SHP77 treated with DMSO at 0.1 percent for 48 hours (cell line): Measurements from ENCODE around the gene TMEM255B.
"Not testable (repeated sequence)": the region's sequence is repeated elsewhere in the genome, so short reads cannot be mapped to it uniquely, and the experiment has no call there.

Experiments
- DNase-seq: peaks from one replicate; lab custom pipeline; 2025; lab: John Stamatoyannopoulos, UW

TMEM255B gene

DNA sequence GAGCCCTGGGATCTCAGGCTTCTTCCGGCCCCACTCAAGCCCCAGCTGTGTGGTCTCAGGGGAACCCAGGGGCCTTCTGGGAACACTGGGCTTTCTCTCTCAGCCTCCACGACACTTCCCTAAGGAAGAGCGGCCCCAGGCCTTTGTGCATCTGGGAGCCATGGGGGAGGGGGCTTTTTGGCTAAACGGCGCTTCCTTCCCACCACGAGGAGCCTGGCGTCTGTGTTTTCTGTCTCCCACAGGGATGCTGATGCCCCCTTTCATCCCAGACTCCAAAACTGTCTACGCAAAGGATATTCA is 24.2 kb upstream of the TMEM255B start:
- DNase-seq = no peak

DNA sequence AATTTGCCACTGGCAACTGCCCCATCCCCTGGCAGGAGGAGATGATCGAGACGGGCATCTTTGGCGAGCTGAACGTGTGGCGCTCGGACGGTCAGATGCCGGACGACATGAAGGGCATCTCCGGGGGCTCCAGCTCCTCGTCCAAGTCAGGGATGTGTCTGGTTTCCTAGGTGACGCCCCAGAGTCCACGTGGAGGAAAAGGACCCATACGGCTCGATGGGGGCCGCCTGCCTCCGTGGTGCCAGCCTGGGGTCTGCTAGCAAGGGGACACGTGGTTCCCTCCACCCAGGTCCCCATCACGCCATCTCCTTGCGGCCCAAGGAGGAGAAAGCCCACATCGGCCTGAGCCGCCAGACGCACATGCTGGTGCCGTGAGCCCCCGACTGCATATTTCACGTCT is 23.8 kb upstream of the TMEM255B start:
- no peak for DNase-seq

DNA sequence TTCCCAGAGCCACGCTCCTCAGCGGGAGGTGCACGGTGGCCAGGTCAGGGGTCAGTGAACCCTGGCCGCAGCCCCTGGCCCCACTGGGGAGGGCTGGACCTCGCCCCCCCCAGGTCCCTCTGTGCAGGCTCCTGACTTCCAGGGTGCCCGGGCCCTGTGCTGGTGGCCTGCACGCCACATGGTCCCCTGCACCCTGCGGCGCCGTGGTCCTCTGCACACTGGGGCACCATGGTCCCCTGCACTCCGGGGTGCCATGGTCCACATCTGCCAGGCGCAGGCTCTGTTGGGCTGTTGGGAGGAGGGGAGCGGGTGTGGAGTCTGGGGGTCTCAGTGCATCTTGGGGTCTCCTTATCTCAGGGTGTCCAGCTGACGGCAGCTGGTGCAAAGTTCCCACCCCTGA is 23.3 kb upstream of the TMEM255B start:
- no peak for DNase-seq

DNA sequence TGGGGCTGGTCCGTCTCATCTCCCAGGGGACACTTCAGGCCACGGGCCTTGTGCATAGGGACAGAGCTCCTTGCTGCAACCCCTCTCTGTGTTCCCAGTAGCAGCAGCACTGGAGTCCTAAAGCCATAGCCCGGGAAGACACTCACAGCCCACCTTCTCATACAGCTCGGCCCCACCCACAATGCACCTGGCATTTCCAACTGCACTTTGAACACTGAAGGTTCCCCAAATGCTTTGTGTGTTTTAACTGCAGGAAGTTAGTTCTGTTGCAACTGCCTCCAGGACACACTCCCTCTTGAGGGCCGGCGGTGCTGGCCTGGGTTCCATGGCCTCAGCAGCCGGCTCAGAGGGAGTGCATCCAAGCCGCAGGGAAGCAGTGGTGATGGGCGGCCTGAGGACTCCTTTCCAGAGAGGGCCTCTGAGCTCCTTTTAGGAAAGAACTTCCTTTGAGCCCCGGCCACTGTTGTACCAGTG is 22.7 kb upstream of the TMEM255B start:
- DNase-seq = no peak

DNA sequence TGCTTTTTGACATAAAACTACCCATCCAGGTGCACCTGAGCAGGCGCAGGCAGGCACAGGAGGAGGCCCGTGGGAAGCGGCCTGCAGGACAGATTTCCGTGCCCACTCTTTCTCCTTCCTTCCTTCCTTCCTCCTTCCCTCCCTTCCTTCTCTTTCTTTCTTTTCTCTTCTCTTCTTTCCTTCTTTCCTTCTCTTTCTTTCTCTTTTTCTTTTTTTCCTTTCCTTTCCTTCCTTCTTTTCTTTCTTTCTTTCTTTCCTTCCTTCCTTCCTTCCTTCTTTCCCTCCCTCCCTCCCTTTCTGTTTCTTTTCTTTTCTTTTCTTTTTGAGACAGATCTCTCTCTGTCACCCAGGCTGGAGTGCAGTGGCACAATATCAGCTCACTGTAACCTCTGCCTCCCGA is 21.2 kb upstream of the TMEM255B start:
- DNase-seq = no peak

DNA sequence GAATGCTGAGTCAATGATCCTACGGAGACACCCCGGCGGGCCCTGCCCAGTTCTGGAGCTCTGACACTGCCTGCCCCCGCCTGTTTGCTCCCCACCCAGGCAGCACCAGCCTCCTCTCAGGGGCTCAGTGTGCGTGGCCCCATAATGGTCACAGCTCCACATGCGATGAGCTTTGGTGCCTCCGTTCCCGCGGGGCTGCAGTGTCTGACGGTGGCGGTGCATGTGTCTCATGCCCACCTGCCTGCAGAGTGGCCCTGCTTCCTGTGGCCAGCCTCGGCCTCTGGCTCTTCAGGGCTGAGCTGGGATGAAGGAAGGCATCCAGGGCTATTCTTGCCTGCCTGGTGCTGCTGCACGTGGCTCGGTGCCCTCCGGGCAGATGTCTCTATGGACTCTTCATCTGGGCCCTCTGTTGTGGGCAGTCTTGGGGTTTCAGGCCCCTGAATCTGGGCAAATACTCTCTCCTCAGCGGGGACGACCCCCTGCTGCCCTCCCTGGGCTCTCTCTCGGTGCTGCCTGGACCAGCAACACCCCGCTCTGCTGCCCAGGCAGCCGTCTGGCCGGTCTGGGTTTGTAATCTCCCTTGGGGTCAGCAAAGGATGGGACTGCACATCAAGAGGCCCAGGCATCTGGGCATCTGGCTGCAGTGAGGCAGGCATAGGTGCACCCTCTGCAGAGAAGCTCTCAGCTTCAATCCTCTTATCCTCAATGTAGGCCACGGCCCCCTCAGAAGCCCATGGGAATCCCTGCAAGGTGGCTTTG is 19.3 kb upstream of the TMEM255B start:
- no peak for DNase-seq

DNA sequence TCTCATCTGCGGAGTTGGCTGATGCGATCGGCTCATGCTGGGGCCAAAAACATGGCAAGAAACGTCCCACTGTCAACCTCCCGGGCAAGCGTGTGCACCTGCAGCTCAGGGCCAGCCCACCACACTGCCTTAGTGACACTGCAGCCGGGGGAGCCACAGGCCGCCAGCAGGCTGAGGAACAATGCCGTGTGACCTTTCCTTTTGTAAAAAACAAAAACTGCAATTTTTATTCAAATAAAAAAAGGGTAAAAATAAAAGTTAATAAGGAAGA is 18.8 kb upstream of the TMEM255B start:
- DNase-seq = no peak

DNA sequence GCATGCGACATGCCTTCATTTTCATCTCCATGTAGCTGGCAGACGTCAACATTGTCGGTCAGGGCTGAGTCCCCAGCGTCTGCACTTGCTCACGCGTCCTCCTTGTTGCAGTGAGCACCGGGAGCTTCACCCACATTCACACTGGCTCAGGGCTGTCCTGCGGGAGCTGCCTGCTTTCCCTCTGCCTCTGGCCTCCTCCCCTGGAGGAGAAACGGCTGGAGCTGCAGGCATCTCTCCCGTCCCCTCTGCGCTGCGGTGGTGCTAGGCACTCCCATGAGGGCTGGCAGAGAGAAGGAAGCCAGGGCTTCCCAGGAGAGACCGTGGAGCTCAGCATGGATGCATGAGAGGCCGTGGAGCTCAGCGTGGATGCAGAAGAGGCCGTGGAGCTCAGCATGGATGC is 18.4 kb upstream of the TMEM255B start:
- no peak for DNase-seq

DNA sequence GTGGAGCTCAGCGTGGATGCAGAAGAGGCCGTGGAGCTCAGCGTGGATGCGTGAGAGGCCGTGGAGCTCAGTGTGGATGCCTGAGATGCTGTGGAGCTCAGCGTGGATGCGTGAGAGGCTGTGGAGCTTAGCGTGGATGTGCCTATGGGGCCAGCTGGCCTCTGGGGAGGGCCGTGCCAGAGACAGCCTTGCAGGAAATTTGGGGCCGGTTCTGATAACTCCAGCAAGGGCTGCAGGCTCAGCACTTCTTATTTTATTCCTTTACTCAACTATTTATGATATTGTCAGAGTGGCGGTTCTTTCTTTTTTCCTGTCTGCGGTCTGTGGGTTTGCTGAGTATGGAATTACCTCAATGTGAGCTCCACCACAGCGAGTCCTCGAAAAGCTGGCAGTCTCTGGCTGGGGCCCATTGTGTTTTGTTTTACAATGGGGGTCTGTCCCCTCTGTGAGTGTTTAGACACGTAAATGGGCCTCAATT is 17.8 kb upstream of the TMEM255B start:
- DNase-seq = no peak

DNA sequence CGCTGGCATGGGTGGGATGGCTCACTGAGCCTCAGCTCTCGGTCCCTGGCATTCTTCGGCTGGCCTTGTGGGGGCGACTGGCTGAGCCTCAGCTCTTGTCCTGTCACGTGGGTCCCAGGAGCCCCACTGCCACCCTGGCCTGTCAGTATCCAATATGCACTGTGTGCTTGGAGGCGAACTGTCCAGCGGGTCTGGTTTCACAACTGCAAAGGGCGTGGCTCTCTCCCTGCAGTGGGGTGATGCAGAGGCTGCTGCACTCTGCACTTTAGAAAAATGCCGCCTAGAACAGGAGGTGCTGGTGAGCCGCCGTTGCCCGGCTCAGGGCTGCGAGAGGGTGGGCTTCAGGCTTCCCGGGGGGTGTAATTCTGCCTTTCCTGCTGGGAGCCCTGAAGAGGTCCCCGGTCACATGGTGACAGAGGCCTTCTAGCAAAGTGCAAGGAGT is 17.0 kb upstream of the TMEM255B start:
- DNase-seq = peak; percentile 53

DNA sequence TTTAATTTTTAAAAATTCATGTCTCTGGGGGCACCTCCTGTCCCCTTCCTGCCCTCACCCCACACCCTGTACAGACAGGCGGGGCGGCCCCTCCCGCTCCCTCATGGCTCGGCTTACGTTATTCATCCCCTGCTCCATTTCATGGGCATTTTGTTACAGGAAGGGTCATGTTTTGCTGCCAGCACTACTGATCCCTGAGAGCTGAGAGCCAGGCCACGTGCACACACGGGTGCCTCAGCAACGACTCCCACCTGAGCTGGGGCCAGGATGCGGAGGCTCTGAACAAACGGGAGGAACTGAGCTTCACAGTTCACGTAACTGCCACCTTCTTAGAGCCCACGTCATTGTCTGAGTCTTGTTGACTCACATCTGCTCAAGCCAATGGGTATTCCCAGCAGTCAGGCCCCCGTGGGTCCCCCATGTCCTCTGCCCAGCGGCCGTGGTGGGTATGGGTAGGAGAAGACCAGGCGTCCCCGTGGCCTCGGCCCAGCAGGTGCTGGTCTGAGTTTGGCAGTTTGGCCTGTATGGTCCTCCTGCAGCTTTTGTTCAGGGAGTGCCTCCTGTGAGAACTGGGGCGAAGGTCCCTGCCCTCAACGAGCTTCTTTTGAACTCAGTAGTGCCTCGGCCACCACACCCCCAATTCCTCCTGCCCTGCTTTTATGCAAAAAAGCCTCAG is 16.4 kb upstream of the TMEM255B start:
- DNase-seq = peak; percentile 19

DNA sequence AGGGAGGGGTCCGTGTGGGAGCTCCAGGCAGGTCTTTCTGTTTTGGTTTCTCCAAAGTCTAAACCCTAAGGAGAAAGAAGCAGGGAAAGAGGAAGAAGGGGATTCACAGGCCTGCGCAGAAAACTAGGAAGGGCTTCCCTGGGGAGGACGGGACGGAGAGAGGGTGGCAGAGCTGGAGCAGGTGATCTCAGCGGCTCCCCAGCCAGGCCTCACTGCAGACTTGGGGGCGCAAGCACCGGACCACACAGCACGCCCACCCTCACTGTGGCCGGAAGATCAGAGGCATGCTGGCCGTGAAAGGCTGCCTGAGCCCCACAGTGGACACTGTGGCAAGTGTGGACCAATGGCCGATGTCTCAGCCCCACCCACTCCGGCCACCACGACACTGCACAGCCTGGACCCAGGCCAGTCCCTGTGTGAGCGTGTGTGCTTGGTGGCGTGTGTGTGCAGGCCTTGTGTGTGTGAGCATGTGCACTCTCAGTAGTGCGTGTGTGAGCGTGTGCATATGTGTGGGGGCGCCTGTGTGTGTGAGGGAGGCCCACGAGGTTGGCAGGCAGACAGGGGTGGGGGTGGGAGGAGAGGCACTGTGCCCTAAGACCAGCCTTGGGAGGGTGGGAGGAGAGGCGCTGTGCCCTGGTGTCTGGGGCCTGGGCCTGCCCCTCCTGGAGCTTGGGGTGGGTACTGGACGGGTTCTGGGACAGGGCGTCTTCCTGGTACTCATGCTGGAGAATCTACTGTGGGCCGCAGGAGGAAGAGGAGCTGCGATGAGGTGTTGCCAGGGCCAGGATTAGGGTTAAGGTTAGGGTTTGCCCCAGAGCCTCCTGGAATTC is 15.4 kb upstream of the TMEM255B start:
- DNase-seq = no peak

DNA sequence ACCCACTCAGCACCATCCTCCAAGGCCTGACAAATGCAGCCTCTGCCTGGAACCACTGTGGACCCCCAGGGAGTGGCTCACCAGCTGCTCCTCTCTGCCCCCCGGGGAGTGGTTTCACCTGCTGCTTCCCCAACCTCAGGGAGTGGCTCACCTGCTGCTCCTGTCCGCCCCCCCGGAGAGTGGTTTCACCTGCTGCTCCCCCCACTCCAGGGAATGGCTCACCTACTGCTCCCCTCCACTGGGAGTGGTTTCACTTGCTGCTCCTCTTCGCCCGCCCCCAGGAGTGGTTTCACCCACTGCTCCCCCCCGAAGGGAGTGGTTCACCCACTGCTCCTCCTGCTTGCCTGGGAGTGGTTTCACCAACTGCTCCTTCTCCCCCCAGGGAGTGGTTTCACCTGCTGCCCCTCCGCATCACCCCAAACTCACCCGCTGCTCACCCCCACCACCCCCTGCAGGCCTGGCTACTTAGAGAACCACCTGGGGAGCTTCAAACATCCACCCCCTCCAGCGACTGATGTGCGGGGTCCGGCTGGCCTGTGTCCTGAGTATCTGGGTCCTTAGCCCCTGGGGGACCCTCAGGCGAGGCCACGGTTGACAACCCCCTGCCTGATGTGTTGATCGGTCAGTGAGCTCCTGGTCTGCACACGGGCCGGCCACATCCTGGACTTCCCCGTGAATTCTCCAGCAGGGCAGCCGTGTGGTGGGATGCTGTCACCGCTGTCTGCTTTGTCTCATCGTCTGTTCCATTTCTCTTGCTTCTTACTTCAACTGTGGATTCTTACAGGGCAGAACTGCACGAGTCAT is 14.6 kb upstream of the TMEM255B start:
- no peak for DNase-seq

DNA sequence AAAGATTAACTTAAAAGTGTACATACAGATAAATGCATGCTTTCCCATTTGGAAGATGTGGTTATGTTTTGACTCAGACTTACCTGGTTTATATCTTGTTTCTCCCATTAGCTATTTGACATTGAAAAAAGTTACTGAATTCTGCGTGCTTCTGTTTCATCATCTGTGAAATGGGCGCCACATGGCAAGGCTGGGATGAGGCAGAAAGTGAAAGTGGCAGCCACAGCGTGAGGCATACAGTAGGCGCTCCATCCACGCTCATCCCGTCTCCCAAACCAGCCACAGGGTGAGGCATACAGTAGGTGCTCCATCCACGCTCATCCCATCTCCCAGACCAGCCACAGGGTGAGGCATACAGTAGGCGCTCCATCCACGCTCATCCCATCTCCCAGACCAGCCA is 14.0 kb upstream of the TMEM255B start:
- no peak for DNase-seq

DNA sequence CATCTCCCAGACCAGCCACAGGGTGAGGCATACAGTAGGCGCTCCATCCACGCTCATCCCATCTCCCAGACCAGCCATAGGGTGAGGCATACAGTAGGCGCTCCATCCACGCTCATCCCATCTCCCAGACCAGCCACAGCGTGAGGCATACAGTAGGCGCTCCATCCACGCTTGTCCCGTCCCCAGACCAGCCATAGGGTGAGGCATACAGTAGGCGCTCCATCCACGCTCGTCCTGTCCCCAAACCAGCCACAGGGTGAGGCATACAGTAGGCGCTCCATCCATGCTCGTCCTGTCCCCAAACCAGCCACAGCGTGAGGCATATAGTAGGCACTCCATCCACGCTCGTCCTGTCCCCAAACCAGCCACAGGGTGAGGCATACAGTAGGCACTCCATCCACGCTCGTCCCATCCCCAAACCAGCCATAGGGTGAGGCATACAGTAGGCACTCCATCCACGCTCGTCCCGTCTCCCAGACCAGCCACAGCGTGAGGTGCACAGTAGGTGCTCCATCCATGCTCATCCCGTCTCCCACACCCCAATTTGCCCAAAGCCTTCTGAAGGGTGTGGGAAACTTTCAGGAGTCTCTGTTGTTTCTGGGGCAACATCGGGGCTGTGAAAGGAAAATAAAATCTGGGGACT is 13.4 kb upstream of the TMEM255B start:
- DNase-seq = not testable (repeated sequence)

DNA sequence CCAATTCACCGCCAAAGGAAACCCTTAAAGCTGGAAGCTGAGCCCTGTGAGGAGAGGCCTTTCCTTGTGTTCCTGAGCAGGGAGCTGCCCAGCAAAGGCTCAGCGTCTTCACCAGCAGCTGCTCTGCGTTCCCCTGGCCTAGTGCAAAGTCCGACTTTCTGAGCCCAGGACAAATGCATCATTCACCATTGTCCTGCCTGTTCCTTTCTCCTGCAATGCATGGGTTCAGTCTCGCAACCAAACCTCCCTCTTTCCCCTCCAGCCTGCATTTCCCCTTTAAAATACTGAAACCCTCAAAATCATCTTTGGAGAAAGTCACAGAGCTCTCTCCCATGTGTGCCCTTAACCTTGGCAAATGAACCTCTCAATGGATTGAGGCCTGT is 12.9 kb upstream of the TMEM255B start:
- DNase-seq = no peak

DNA sequence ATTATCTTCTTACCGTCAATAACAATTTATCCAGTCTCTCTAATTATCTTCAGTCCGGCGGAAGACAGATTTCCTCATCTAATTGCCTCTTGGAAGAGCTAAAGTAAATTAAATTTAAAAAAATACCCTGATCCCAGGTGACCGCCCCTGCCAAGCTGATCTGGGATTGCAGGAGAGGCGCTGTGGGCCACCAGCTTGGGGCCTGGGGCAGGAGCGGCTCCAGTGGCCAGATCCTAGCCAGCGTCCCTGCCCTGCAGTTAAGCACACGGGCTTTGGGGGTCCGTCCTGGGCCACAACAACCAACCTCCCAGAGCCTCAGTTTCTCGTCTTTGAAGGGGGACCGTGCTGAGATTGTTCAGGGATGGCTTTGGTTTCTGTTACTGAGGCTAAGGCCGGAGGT is 12.4 kb upstream of the TMEM255B start:
- no peak for DNase-seq

DNA sequence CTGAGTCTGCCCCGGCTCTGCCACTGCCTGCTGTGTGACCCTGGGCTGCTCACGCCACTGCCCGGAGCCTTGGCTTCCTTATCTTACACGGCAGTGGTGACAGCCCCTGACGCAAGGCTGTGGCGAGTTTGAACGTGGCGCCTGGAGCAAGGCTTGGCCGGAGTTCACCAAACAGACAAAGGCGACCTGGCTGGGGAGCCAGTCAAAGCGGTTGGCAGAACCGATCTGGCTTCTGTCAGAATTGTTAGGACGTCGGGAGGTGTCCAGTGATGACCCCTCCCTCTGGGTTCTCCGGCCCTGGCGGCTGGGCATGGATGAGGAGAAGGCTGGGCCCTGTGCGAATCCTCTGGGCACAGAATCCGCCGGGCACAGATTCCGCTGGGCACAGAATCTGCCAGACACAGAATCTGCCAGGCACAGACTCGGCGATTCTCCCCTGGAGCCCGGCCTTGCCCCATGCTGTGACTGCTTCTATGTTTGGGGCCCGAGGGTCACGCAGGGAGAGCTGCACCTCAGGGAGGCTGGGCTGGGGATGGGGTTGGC is 11.7 kb upstream of the TMEM255B start:
- no peak for DNase-seq

DNA sequence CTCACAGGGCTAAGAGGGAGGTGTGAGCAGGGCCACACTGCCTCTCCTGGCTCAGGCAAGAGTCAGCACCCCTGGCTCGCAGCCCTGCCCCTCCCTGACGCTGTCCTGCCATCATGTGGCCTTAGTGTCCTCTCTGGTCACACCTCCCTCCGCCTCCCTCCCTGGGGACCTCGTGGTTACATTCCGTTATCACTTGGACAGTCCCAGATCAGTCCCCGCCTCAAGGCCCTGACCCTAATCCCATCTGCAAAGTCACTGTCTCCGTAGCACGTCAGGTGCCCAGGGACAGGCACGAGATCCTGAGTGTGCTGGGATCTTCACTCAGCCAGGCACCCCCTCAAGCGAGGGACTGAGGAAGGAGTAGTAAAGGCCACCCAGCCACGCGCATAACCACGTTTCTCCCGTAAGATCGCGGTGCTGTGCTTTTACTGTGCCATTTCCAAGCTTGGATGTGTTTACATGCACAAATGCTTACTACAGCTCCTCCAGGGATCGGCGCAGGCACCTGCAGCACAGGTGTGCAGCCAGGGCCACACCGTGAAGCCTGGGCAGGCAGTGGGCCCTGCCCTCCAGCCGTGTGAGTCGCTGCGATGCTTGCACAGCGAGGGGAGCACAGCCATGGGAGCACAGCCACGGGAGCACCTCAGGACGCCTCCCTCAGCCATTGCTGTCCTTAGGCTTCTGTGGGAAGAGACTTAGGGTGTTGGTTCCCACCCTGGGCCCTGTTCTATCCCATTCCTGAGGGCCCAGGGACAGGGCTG is 10.7 kb upstream of the TMEM255B start:
- no peak for DNase-seq

DNA sequence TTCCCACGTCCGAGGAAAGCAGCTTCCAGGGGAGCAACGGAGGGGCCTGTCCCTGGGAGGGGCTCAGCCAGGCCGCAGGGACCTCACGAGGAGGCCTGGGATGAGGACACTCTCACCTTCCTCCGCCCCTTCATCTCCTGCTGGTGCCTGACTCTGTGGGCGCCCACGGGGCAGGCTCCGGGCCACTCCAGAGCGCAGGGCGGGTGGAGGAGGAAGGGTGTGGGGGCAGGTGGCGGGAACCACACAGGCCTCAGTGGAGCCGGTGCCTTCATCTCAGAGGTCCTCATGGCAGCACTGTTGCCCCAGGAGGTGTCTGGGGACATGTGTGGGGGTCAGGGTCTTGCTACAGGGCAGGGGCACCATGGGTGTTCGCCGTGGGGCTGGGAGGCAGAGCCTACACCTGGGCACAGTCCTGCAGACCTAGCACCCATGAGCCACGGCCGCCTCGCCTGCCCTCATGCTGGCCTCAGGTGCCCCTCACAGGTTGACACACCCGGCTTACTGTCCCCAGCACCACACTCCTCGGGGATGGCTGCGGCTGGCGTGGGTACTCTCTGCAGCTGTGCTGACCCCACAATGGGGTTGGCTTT is 10.1 kb upstream of the TMEM255B start:
- DNase-seq = no peak
